Neural cell (in vitro differentiated cells): Measurements from ENCODE around the gene PLOD2.

Experiments
- EP300 ChIP-seq: fragments of 450-650 bp; conservative IDR thresholded peaks from 2 replicates; pipeline ENCODE4 v1.6.1; 2014; ENCODE audit warnings: antibody characterized with exemption, mild to moderate bottlenecking, moderate library complexity; ENCODE audit not compliant: poor library complexity, severe bottlenecking
- EZH2 ChIP-seq: fragments of 200-600, 300-800 bp; shearing (Covaris generic), sonication (generic); IDR thresholded peaks from 2 replicates; pipeline ENCODE4 v1.6.1; 2014; ENCODE audit warnings: antibody characterized with exemption, low read length, borderline replicate concordance, mild to moderate bottlenecking; ENCODE audit not compliant: insufficient read depth, poor library complexity, severe bottlenecking
- POLR2AphosphoS5 ChIP-seq: IDR thresholded peaks from 2 replicates; pipeline ENCODE4 v1.6.1; 2012
- TF ChIP-seq, protein P1 (sequence below): fragments of 450-650 bp; IDR thresholded peaks from 2 replicates; pipeline ENCODE4 v1.5.1; 2014; ENCODE audit warnings: antibody characterized with exemption, mild to moderate bottlenecking, moderate library complexity; ENCODE audit not compliant: poor library complexity, severe bottlenecking

DNA sequence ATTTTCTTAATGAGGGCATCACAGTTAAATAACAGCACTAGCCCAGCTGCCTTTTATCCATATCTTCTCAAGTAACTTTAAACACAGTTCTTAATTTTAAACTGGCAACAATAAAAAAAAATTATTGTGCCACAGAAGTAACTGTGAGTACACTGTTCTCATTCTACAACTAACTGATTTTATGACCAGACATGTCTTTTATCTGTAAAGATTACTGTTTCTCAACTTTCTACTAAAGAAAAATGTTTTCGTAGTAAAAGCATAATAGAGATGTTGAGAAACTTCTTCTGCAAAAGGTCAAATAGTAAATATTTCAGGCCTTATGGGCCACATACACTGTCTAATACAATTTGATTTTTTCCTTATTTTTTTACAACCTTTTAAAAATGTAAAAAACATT, 32.0 kb downstream of the PLOD2 start:
- TF ChIP-seq, protein P1, sequence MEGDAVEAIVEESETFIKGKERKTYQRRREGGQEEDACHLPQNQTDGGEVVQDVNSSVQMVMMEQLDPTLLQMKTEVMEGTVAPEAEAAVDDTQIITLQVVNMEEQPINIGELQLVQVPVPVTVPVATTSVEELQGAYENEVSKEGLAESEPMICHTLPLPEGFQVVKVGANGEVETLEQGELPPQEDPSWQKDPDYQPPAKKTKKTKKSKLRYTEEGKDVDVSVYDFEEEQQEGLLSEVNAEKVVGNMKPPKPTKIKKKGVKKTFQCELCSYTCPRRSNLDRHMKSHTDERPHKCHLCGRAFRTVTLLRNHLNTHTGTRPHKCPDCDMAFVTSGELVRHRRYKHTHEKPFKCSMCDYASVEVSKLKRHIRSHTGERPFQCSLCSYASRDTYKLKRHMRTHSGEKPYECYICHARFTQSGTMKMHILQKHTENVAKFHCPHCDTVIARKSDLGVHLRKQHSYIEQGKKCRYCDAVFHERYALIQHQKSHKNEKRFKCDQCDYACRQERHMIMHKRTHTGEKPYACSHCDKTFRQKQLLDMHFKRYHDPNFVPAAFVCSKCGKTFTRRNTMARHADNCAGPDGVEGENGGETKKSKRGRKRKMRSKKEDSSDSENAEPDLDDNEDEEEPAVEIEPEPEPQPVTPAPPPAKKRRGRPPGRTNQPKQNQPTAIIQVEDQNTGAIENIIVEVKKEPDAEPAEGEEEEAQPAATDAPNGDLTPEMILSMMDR: no peak
- TF ChIP-seq EP300 (no peak), EZH2 (no peak), POLR2AphosphoS5 (no peak)
